Parathyroid adenoma (tissue), 2 donors: ENCODE results near the gene ALOX12B.

Experiments
- H2AFZ ChIP-seq: fragments of 300-600 bp; sonication (generic); one replicate; pipeline ENCODE4 v1.7.0; 2017; ENCODE audit warnings: antibody characterized with exemption, mild to moderate bottlenecking
- H3K27ac ChIP-seq: fragments of 300-600 bp; sonication (generic); one replicate; pipeline ENCODE4 v1.7.0; 2017
- H3K27me3 ChIP-seq: fragments of 300-600 bp; sonication (generic); one replicate; pipeline ENCODE4 v1.7.0; 2017; ENCODE audit warnings: low read length; ENCODE audit not compliant: control insufficient read depth, insufficient read depth
- H3K36me3 ChIP-seq: fragments of 300-600 bp; sonication (generic); one replicate; pipeline ENCODE4 v1.7.0; 2017; ENCODE audit warnings: low read length; ENCODE audit not compliant: control insufficient read depth, insufficient read depth
- H3K4me1 ChIP-seq: fragments of 300-600 bp; sonication (generic); one replicate; pipeline ENCODE4 v1.7.0; 2017; ENCODE audit warnings: control low read depth
- H3K4me2 ChIP-seq: fragments of 300-600 bp; sonication (generic); one replicate; pipeline ENCODE4 v1.7.0; 2017; ENCODE audit warnings: low read length
- H3K4me3 ChIP-seq: fragments of 300-600 bp; sonication (generic); one replicate; pipeline ENCODE4 v1.7.0; 2017; ENCODE audit warnings: low read depth, low read length
- H3K79me2 ChIP-seq: fragments of 300-600 bp; sonication (generic); one replicate; pipeline ENCODE4 v1.7.0; 2017; ENCODE audit warnings: control low read depth
- H3K9ac ChIP-seq: fragments of 300-600 bp; sonication (generic); one replicate; pipeline ENCODE4 v1.7.0; 2017; ENCODE audit warnings: mild to moderate bottlenecking
- H3K9me3 ChIP-seq: fragments of 300-600 bp; sonication (generic); one replicate; pipeline ENCODE4 v1.7.0; 2017; ENCODE audit warnings: low read length; ENCODE audit not compliant: control insufficient read depth
- TF ChIP-seq, protein P1 (sequence below): fragments of 300-600 bp; sonication (generic); IDR thresholded peaks from one replicate; pipeline ENCODE4 v1.7.0; 2017; ENCODE audit warnings: antibody characterized with exemption, mild to moderate bottlenecking
- donor health status: primary hyperparathyroidism.

ALOX12B gene

DNA sequence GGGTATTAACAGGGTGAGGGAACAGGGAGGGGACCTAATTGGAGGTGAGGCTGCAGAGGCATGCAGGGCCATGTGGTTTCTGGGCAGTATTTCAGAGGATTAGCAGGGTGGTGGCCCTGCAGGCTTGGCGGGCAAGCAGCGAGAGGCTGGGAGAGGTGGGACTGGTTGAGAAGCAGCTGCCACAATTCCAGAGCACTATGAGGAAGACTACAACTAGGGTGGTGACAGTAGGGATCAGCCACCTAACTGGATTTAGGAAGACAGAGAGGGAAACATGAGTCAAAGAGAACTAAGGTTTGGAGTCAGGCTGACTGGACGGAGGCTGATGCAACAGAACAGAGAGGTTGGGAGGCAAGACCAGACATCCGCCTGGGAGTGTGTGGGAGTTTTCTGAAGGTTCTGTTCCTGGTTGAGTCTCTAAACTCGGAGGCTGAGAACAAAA is 18.5 kb upstream of the ALOX12B start:
- Histone ChIP-seq H3K9ac (no peak overlapping the region), H2AFZ (no peak overlapping the region)

DNA sequence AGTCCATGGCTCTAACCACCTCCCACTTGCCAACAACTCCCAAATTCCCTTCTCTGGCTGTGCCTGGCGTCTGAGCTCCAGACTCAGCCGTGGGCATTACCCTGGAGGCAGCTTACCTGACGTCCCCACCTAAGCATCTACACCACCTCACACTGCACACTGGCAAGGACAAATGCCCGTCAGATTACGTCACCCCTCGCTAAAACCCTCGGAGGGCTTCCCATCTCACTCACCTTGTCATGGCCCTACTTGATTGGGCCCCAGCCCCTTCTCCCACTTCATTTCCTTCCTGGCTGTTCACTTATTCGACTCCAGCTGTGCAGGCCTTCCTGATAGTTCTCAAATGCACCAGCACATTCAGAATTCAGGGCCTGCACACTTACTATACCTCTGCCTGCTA is 17.4 kb upstream of the ALOX12B start:
- no peaks in the 10 kb centered on the region for H3K27me3 ChIP-seq
- no peak overlapping the region for H3K4me2 ChIP-seq
- no peak overlapping the region for H2AFZ ChIP-seq
- peaks cover 18% of the 10 kb centered on the region for H3K4me1 ChIP-seq
- no peak overlapping the region for H3K4me3 ChIP-seq
- no peaks in the 10 kb centered on the region for H3K79me2 ChIP-seq
- TF ChIP-seq, protein P1, sequence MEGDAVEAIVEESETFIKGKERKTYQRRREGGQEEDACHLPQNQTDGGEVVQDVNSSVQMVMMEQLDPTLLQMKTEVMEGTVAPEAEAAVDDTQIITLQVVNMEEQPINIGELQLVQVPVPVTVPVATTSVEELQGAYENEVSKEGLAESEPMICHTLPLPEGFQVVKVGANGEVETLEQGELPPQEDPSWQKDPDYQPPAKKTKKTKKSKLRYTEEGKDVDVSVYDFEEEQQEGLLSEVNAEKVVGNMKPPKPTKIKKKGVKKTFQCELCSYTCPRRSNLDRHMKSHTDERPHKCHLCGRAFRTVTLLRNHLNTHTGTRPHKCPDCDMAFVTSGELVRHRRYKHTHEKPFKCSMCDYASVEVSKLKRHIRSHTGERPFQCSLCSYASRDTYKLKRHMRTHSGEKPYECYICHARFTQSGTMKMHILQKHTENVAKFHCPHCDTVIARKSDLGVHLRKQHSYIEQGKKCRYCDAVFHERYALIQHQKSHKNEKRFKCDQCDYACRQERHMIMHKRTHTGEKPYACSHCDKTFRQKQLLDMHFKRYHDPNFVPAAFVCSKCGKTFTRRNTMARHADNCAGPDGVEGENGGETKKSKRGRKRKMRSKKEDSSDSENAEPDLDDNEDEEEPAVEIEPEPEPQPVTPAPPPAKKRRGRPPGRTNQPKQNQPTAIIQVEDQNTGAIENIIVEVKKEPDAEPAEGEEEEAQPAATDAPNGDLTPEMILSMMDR = no peak
- H3K36me3 ChIP-seq = no peaks in the 10 kb centered on the region
- no peaks in the 10 kb centered on the region for H3K9me3 ChIP-seq
- H3K9ac ChIP-seq = no peak overlapping the region
- H3K27ac ChIP-seq = no peak overlapping the region

More for the DNA sequence above, 18.5 kb upstream of the ALOX12B start:
- TF ChIP-seq, protein P1 = no peak
- Histone ChIP-seq H3K4me3 (no peak overlapping the region), H3K36me3 (no peaks in the 10 kb centered on the region), H3K4me1 (peaks cover 15% of the 10 kb centered on the region), H3K9me3 (no peaks in the 10 kb centered on the region), H3K27me3 (no peaks in the 10 kb centered on the region), H3K79me2 (no peaks in the 10 kb centered on the region), H3K4me2 (no peak overlapping the region), H3K27ac (no peak overlapping the region)

DNA sequence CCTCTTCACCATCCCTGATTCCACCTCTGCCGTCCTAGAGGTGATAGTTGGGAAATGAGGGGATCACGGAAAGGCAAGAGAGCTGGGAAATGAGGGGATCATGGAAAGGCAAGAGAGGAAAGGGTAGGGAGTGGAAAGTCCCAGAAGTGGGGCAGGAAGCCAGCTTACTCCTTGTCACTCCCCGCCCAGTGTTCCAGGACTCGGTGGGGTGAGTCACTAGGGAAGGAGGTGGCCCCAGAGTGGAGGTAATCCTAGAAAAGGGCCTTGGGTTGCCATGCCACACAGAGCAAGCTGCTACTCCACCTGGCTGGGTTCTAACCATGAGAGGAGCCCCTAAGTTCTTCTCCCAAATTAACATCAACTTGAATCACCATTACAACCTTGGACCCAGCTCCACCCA is 16.0 kb upstream of the ALOX12B start:
- no peak overlapping the region for H3K4me3 ChIP-seq
- no peaks in the 10 kb centered on the region for H3K79me2 ChIP-seq
- H3K9me3 ChIP-seq = no peaks in the 10 kb centered on the region
- no peaks in the 10 kb centered on the region for H3K36me3 ChIP-seq
- H2AFZ ChIP-seq = no peak overlapping the region
- no peaks in the 10 kb centered on the region for H3K27me3 ChIP-seq
- TF ChIP-seq, protein P1 = no peak
- H3K4me1 ChIP-seq = peaks cover 18% of the 10 kb centered on the region
- no peak overlapping the region for H3K9ac ChIP-seq
- H3K4me2 ChIP-seq = no peak overlapping the region
- no peak overlapping the region for H3K27ac ChIP-seq

DNA sequence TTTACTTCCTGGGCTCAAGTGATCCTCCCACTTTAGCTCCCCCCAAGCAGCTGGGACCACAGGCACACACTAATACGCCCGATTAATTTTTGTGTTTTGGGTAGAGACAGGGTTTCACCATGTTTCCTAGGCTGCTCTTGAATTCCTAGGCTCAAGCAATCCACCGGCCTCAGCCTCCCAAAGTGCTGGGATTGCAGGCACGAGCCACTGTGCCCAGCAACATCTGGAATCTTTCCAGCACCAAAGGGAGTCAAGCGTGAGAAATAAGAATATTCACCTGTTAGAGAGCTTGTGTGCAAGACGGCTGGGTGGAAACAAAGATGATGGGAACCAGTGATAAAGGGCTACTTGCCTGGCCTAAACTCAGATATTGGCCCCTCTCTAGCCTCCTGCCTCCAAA is 14.2 kb upstream of the ALOX12B start:
- no peak overlapping the region for H3K9ac ChIP-seq
- H3K27me3 ChIP-seq = no peaks in the 10 kb centered on the region
- peak overlapping the region; percentile 36 for H2AFZ ChIP-seq
- TF ChIP-seq, protein P1 = no peak
- no peaks in the 10 kb centered on the region for H3K36me3 ChIP-seq
- peak overlapping the region; percentile 49 for H3K27ac ChIP-seq
- no peaks in the 10 kb centered on the region for H3K79me2 ChIP-seq
- H3K4me1 ChIP-seq = peaks cover 18% of the 10 kb centered on the region
- no peak overlapping the region for H3K4me3 ChIP-seq
- no peaks in the 10 kb centered on the region for H3K9me3 ChIP-seq
- H3K4me2 ChIP-seq = peak overlapping the region; percentile 50

DNA sequence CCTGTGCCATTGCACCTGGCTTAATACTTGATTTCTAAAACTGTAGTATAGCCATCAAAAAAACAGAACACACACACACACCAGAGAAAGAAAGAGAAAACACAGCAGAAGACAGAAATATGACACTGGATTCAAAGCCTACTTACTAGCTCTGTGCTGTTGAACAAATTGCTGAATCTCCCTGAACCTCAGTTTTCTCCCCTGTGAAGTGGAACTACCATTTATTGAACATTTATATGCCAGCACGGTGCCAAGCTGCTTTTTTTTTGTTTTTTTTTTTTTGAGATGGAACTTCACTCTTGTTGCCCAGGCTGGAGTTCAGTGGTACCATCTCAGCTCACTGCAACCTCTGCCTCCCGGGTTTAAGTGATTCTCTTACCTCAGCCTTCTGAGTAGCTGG is 13.2 kb upstream of the ALOX12B start:
- no peak overlapping the region for H3K4me2 ChIP-seq
- no peak overlapping the region for H3K9ac ChIP-seq
- no peaks in the 10 kb centered on the region for H3K36me3 ChIP-seq
- no peaks in the 10 kb centered on the region for H3K27me3 ChIP-seq
- H3K9me3 ChIP-seq = no peaks in the 10 kb centered on the region
- no peak overlapping the region for H2AFZ ChIP-seq
- TF ChIP-seq, protein P1 = no peak
- H3K79me2 ChIP-seq = no peaks in the 10 kb centered on the region
- peaks cover 18% of the 10 kb centered on the region for H3K4me1 ChIP-seq
- H3K4me3 ChIP-seq = no peak overlapping the region
- H3K27ac ChIP-seq = no peak overlapping the region
